ENCODE results near the gene SLC27A2. TPM values are rescaled to one million over a fixed set of nuclear protein-coding genes. Genes with fewer than 3 reads are reported as not detected.
A peak's percentile ranks its signal among the peaks of the same experiment; 100 is the strongest.

SLC27A2 gene
- total and polyA plus RNA-seq, 10 of the 15 experiments (the other 5 are each of a cell fraction or from before 2014, with no cell fraction given) = 0.22 to 1.2 (median 0.69) TPM; not detected in 1

- in situ Hi-C loops (cut with MboI) (no loop called here), intact Hi-C loops (cut with micrococcal nuclease; ENCODE audit: unreplicated experiment) (no loop called here)
- FAIRE-seq = peak; percentile 70
- H3K79me2 ChIP-seq (ENCODE audit: control insufficient read depth, insufficient read depth, low read length) = no peaks in the 10 kb centered on the region
- DNase-seq (ENCODE audit: low read depth, low spot score) = no peak
- no peaks in the 10 kb centered on the region for H3K36me3 ChIP-seq (ENCODE audit: control insufficient read depth in 2 of 2, insufficient read depth in 2 of 2, low read length in 1 of 2)
- no peaks in the 10 kb centered on the region for H3K9me3 ChIP-seq (replicated peaks; ENCODE audit: control insufficient read depth, insufficient read depth, low read length)
- no peak overlapping the region for H3K9ac ChIP-seq (ENCODE audit: control insufficient read depth, insufficient read depth, low read length)
- H3K27me3 ChIP-seq (replicated peaks in 1 of 2; ENCODE audit: control insufficient read depth in 2 of 2, insufficient read depth in 2 of 2, low read length in 1 of 2) = no peaks in the 10 kb centered on the region
- no peaks in the 10 kb centered on the region for H4K20me1 ChIP-seq (ENCODE audit: control insufficient read depth, insufficient read depth)
- no peak overlapping the region for H3K27ac ChIP-seq (ENCODE audit: control insufficient read depth, insufficient read depth)
- H3K4me2 ChIP-seq (ENCODE audit: control insufficient read depth, insufficient read depth) = peak overlapping the region; percentile 63; the same call in 1 of the 2 replicates
- peak overlapping the region; percentile 1; the same call in 1 of the 2 replicates for H2AFZ ChIP-seq (ENCODE audit: control insufficient read depth, low read depth, low read length)
- POLR2A ChIA-PET = interaction anchor here (0.6 to 1.0 kb wide), 2 partner anchors 20 to 531 kb away, joined by 3 read pairs; no protein-coding TSS in a partner anchor
- H3K4me3 ChIP-seq = no peak overlapping the region
- WGBS (ENCODE audit: insufficient coverage, insufficient replicate concordance, low lambda C conversion rate, missing lambda C conversion rate) = 53% methylated on average over 2 of the region's 2 CpGs
- RAD21 ChIA-PET (ENCODE audit: unreplicated experiment) = interaction anchor here (1.2 to 1.9 kb wide), 2 partner anchors 20 to 55 kb away, joined by 3 to 7 read pairs; no protein-coding TSS in a partner anchor
- H3K4me1 ChIP-seq (ENCODE audit: control insufficient read depth, insufficient read depth, low read length) = peaks cover 18% of the 10 kb centered on the region
- SMC1A ChIA-PET (ENCODE audit: uncharacterized antibody, unreplicated experiment) = interaction anchor here (0.6 kb wide), 1 partner anchor 163 kb away, joined by 4 read pairs; the partner anchor contains the start of gene USP8
- CTCF ChIA-PET = interaction anchor here (0.7 to 2.1 kb wide), 3 partner anchors 55 to 101 kb away, joined by 3 to 7 read pairs (median 3); no protein-coding TSS in a partner anchor
- ATAC-seq = peak; percentile 87
- no TSS peak for BruUV-seq (replicated peaks)
- TF ChIP-seq, protein P1, sequence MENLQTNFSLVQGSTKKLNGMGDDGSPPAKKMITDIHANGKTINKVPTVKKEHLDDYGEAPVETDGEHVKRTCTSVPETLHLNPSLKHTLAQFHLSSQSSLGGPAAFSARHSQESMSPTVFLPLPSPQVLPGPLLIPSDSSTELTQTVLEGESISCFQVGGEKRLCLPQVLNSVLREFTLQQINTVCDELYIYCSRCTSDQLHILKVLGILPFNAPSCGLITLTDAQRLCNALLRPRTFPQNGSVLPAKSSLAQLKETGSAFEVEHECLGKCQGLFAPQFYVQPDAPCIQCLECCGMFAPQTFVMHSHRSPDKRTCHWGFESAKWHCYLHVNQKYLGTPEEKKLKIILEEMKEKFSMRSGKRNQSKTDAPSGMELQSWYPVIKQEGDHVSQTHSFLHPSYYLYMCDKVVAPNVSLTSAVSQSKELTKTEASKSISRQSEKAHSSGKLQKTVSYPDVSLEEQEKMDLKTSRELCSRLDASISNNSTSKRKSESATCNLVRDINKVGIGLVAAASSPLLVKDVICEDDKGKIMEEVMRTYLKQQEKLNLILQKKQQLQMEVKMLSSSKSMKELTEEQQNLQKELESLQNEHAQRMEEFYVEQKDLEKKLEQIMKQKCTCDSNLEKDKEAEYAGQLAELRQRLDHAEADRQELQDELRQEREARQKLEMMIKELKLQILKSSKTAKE (IDR thresholded peaks at IDR 0.05; ENCODE audit: low read depth, poor library complexity, severe bottlenecking) = no peak
- TF ChIP-seq EED (IDR thresholded peaks at IDR 0.05; ENCODE audit: low read depth) (0 out of 2 replicates have a peak, but pooled peaks have one; percentile 4), CHD1 (IDR thresholded peaks at IDR 0.05; ENCODE audit: low read depth, low read length) (no peak)
Measured at GRCh38 chr15:50260969-50261496, 79.0 kb downstream of the SLC27A2 start.

GRCh38 chr15:50261981-50262380 lies 80.0 kb downstream of the SLC27A2 start:
- Histone ChIP-seq H3K4me2 (ENCODE audit: control insufficient read depth, insufficient read depth) (no peak overlapping the region), H3K4me3 (no peak overlapping the region), H3K79me2 (ENCODE audit: control insufficient read depth, insufficient read depth, low read length) (no peaks in the 10 kb centered on the region), H3K4me1 (ENCODE audit: control insufficient read depth, insufficient read depth, low read length) (peaks cover 18% of the 10 kb centered on the region), H3K27me3 (replicated peaks in 1 of 2; ENCODE audit: control insufficient read depth in 2 of 2, insufficient read depth in 2 of 2, low read length in 1 of 2) (no peaks in the 10 kb centered on the region), H4K20me1 (ENCODE audit: control insufficient read depth, insufficient read depth) (no peaks in the 10 kb centered on the region), H3K9ac (ENCODE audit: control insufficient read depth, insufficient read depth, low read length) (no peak overlapping the region), H3K27ac (ENCODE audit: control insufficient read depth, insufficient read depth) (no peak overlapping the region), H3K9me3 (replicated peaks; ENCODE audit: control insufficient read depth, insufficient read depth, low read length) (no peaks in the 10 kb centered on the region), H2AFZ (ENCODE audit: control insufficient read depth, low read depth, low read length) (no peak overlapping the region), H3K36me3 (ENCODE audit: control insufficient read depth in 2 of 2, insufficient read depth in 2 of 2, low read length in 1 of 2) (no peaks in the 10 kb centered on the region)
- FAIRE-seq = no peak
- ChIA-PET RAD21 (ENCODE audit: unreplicated experiment) (interaction anchor here (1.9 kb wide), 1 partner anchor 54 kb away, joined by 7 read pairs; no protein-coding TSS in a partner anchor), POLR2A (interaction anchor here (0.7 kb wide), 1 partner anchor 201 kb away, joined by 3 read pairs; no protein-coding TSS in a partner anchor), SMC1A (ENCODE audit: uncharacterized antibody, unreplicated experiment) (no interaction called here), CTCF (interaction anchor here (0.8 to 1.0 kb wide), 2 partner anchors 54 to 79 kb away, joined by 4 read pairs; no protein-coding TSS in a partner anchor)
- TF ChIP-seq STAT3 (IDR thresholded peaks at IDR 0.05; ENCODE audit: low read depth, low read length) = no peak
- 0 out of 6 replicates have a peak, but pooled peaks of 1 of the 3 experiments have one; percentile 4 for TF ChIP-seq CTCF (IDR thresholded peaks at IDR 0.05 in 2 of 3, conservative IDR thresholded peaks at IDR 0.05 in 1 of 3; ENCODE audit: control insufficient read depth in 2 of 3, extremely low read depth in 1 of 3, insufficient read depth in 1 of 3, low read depth in 3 of 3, low read length in 3 of 3)
- ATAC-seq = peak; percentile 29; the same call in 2 of the 3 replicates
- intact Hi-C loops (cut with micrococcal nuclease; ENCODE audit: unreplicated experiment) = no loop called here
- in situ Hi-C loops (cut with MboI) = no loop called here
- 65% methylated on average over 3 of the region's 3 CpGs for WGBS (ENCODE audit: insufficient coverage, insufficient replicate concordance, low lambda C conversion rate, missing lambda C conversion rate)
- no TSS peak for BruUV-seq (replicated peaks)
- DNase-seq (ENCODE audit: low read depth, low spot score) = no peak

Measured in GM12878 (cell line).